Measurements from ENCODE around the gene TRIM63. TPM values are rescaled to one million over a fixed set of nuclear protein-coding genes. Genes with fewer than 3 reads are reported as not detected.

The TRIM63 gene
- total and polyA plus RNA-seq, 11 donors = 136 to 598 (median 204) TPM

DNA sequence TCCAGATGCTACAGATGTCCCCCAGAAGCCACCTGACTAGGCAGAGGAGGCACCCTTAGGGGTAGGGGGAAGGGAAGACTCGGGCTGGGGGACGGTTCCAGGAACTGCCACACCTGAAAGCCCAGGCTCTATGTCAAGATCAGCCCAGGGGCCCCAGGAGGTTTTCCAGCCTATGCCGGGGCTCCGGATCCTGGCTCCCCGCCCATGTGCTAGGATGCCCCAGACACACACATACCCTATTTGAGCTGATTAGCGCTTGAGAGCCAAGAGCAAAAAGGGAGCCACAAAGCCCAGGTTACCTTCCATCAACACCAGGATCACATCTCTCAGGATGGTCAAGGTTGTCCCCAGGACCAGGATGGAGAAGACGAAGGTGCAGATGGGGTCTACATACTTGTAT, 26.0 kb downstream of the TRIM63 start:
- DNase-seq (no peak), ATAC-seq (no peak)
- no peaks in the 10 kb centered on the region for H3K9me3 ChIP-seq
- no peak overlapping the region for H3K27ac ChIP-seq
- no peak overlapping the region for H3K4me3 ChIP-seq
- WGBS, 4 donors = 62 to 76% (median 66%) methylated on average over 5 to 7 of the region's 7 CpGs
- no peaks in the 10 kb centered on the region for H3K36me3 ChIP-seq
- intact Hi-C loops (cut with DNase I) = no loop called here
- peaks cover 0 to 58% (median 14%) of the 10 kb centered on the region in 12 donors for H3K4me1 ChIP-seq
- peaks cover 7 to 39% (median 17%) of the 10 kb centered on the region in 9 donors for H3K27me3 ChIP-seq
- TF ChIP-seq POLR2A (IDR thresholded peaks at IDR 0.05) (no peak), CTCF (IDR thresholded peaks at IDR 0.05) (no peak)

GRCh38 chr1:26038904-26039303, 28.5 kb downstream of the TRIM63 start:
- Histone ChIP-seq H3K27me3 (peaks cover 0 to 20% (median 2%) of the 10 kb centered on the region in 9 donors), H3K4me3 (no peak overlapping the region), H3K27ac (peak overlapping the region in 9 of 12 donors; percentile 49 to 97 (median 95)), H3K9me3 (no peaks in the 10 kb centered on the region), H3K36me3 (no peaks in the 10 kb centered on the region), H3K4me1 (peaks cover 0 to 46% (median 13%) of the 10 kb centered on the region in 12 donors)
- DNase-seq (no peak), ATAC-seq (no peak)
- intact Hi-C loops (cut with DNase I) = loop anchor here (2.0 to 10.0 kb wide), 13 partner anchors 43 to 276 kb away; partner anchors contain the start of genes CEP85 (in 4 of the 10), CD52 (in 1 of the 10), FAM110D (in 1 of the 10) and SH3BGRL3 (in 1 of the 10)
- TF ChIP-seq POLR2A (IDR thresholded peaks at IDR 0.05) = no peak
- TF ChIP-seq CTCF (IDR thresholded peaks at IDR 0.05) = no peak
- WGBS, 4 donors = 44 to 69% (median 56%) methylated on average over 3 to 6 of the region's 6 CpGs

- intact Hi-C loops (cut with DNase I) = loop anchor here (2.0 to 10.0 kb wide), 13 partner anchors 44 to 276 kb away; partner anchors contain the start of genes CEP85 (in 4 of the 10), CD52 (in 1 of the 10), FAM110D (in 1 of the 10) and SH3BGRL3 (in 1 of the 10)
- DNase-seq = no peak
- peaks cover 0 to 15% (median 0%) of the 10 kb centered on the region in 9 donors for H3K27me3 ChIP-seq
These were observed 29.0 kb downstream of the TRIM63 start for GRCh38 chr1:26038477-26038876.

More at GRCh38 chr1:26038477-26038876, 29.0 kb downstream of the TRIM63 start:
- WGBS, 4 donors = 88 to 97% (median 93%) methylated on average over 3 to 6 of the region's 6 CpGs
- no peak for TF ChIP-seq POLR2A (IDR thresholded peaks at IDR 0.05)
- TF ChIP-seq CTCF (IDR thresholded peaks at IDR 0.05) = no peak
- Histone ChIP-seq H3K9me3 (no peaks in the 10 kb centered on the region), H3K4me1 (peaks cover 0 to 42% (median 13%) of the 10 kb centered on the region in 12 donors), H3K4me3 (no peak overlapping the region), H3K27ac (peak overlapping the region in 10 of 12 donors; percentile 49 to 97 (median 94)), H3K36me3 (no peaks in the 10 kb centered on the region)
- no peak for ATAC-seq

Data from heart left ventricle (tissue), 16 donors.